Measurements from ENCODE around the gene LAMA2.
"Not testable (repeated sequence)": the region's sequence is repeated elsewhere in the genome, so short reads cannot be mapped to it uniquely, and the experiment has no call there.

The LAMA2 gene

GRCh38 chr6:129046526-129046925 lies 163.6 kb downstream of the LAMA2 start:
- no peak for DNase-seq
- Mint-ChIP-seq H3K27me3 (no peaks in the 10 kb centered on the region), H3K4me3 (no peak overlapping the region), H3K36me3 (ENCODE audit: low read depth) (no peaks in the 10 kb centered on the region), H3K27ac (no peak overlapping the region), H3K9me3 (no peaks in the 10 kb centered on the region), H3K4me1 (ENCODE audit: low read depth) (no peaks in the 10 kb centered on the region)

- H3K27ac Mint-ChIP-seq: no peak overlapping the region
- no peak overlapping the region for H3K4me3 Mint-ChIP-seq
- no peaks in the 10 kb centered on the region for H3K36me3 Mint-ChIP-seq (ENCODE audit: low read depth)
- H3K27me3 Mint-ChIP-seq: no peaks in the 10 kb centered on the region
- H3K4me1 Mint-ChIP-seq (ENCODE audit: low read depth): no peaks in the 10 kb centered on the region
- H3K9me3 Mint-ChIP-seq: no peaks in the 10 kb centered on the region
- no peak for DNase-seq
Observed at GRCh38 chr6:129047834-129048233, 164.9 kb downstream of the LAMA2 start.

GRCh38 chr6:129050086-129050485 lies 167.1 kb downstream of the LAMA2 start:
- no peaks in the 10 kb centered on the region for H3K36me3 Mint-ChIP-seq (ENCODE audit: low read depth)
- no peak for DNase-seq
- H3K9me3 Mint-ChIP-seq: no peaks in the 10 kb centered on the region
- peaks cover 3% of the 10 kb centered on the region for H3K27me3 Mint-ChIP-seq
- H3K27ac Mint-ChIP-seq: no peak overlapping the region
- H3K4me3 Mint-ChIP-seq: no peak overlapping the region
- H3K4me1 Mint-ChIP-seq (ENCODE audit: low read depth): no peaks in the 10 kb centered on the region

GRCh38 chr6:129053143-129053542 lies 170.2 kb downstream of the LAMA2 start:
- H3K36me3 Mint-ChIP-seq (ENCODE audit: low read depth); H3K9me3 Mint-ChIP-seq; H3K4me1 Mint-ChIP-seq (ENCODE audit: low read depth); H3K27me3 Mint-ChIP-seq; H3K27ac Mint-ChIP-seq; H3K4me3 Mint-ChIP-seq; DNase-seq: not testable (repeated sequence)

GRCh38 chr6:129055796-129056195 lies 172.9 kb downstream of the LAMA2 start:
- no peak overlapping the region for H3K27ac Mint-ChIP-seq
- peaks cover 3% of the 10 kb centered on the region for H3K27me3 Mint-ChIP-seq
- no peak for DNase-seq
- no peak overlapping the region for H3K4me3 Mint-ChIP-seq
- no peaks in the 10 kb centered on the region for H3K9me3 Mint-ChIP-seq
- no peaks in the 10 kb centered on the region for H3K4me1 Mint-ChIP-seq (ENCODE audit: low read depth)
- H3K36me3 Mint-ChIP-seq (ENCODE audit: low read depth): no peaks in the 10 kb centered on the region

GRCh38 chr6:129059650-129060049 lies 176.7 kb downstream of the LAMA2 start:
- no peaks in the 10 kb centered on the region for H3K36me3 Mint-ChIP-seq (ENCODE audit: low read depth)
- no peak overlapping the region for H3K27ac Mint-ChIP-seq
- no peaks in the 10 kb centered on the region for H3K4me1 Mint-ChIP-seq (ENCODE audit: low read depth)

GRCh38 chr6:129069006-129069405 lies 186.1 kb downstream of the LAMA2 start:
- H3K9me3 Mint-ChIP-seq: peaks cover 4% of the 10 kb centered on the region
- peaks cover 3% of the 10 kb centered on the region for H3K27me3 Mint-ChIP-seq
- no peaks in the 10 kb centered on the region for H3K4me1 Mint-ChIP-seq (ENCODE audit: low read depth)
- no peak overlapping the region for H3K4me3 Mint-ChIP-seq
- no peak overlapping the region for H3K27ac Mint-ChIP-seq
- H3K36me3 Mint-ChIP-seq (ENCODE audit: low read depth): no peaks in the 10 kb centered on the region
- no peak for DNase-seq

More at GRCh38 chr6:129059650-129060049, 176.7 kb downstream of the LAMA2 start:
- no peak overlapping the region for H3K4me3 Mint-ChIP-seq
- H3K9me3 Mint-ChIP-seq: no peaks in the 10 kb centered on the region
- DNase-seq: no peak
- H3K27me3 Mint-ChIP-seq: no peaks in the 10 kb centered on the region

GRCh38 chr6:129073051-129073450 lies 190.1 kb downstream of the LAMA2 start:
- H3K36me3 Mint-ChIP-seq (ENCODE audit: low read depth): no peaks in the 10 kb centered on the region
- DNase-seq: no peak
- H3K9me3 Mint-ChIP-seq: no peaks in the 10 kb centered on the region
- no peak overlapping the region for H3K27ac Mint-ChIP-seq
- peaks cover 17% of the 10 kb centered on the region for H3K27me3 Mint-ChIP-seq
- no peak overlapping the region for H3K4me3 Mint-ChIP-seq
- no peaks in the 10 kb centered on the region for H3K4me1 Mint-ChIP-seq (ENCODE audit: low read depth)

GRCh38 chr6:129073691-129074395 lies 190.9 kb downstream of the LAMA2 start:
- Mint-ChIP-seq H3K4me3 (no peak overlapping the region), H3K4me1 (ENCODE audit: low read depth) (no peaks in the 10 kb centered on the region), H3K36me3 (ENCODE audit: low read depth) (no peaks in the 10 kb centered on the region), H3K27ac (no peak overlapping the region), H3K27me3 (peaks cover 20% of the 10 kb centered on the region), H3K9me3 (no peaks in the 10 kb centered on the region)
- no peak for DNase-seq

- Mint-ChIP-seq H3K27ac (no peak overlapping the region), H3K9me3 (peaks cover 2% of the 10 kb centered on the region), H3K27me3 (peaks cover 9% of the 10 kb centered on the region), H3K4me1 (ENCODE audit: low read depth) (no peaks in the 10 kb centered on the region), H3K36me3 (ENCODE audit: low read depth) (no peaks in the 10 kb centered on the region), H3K4me3 (no peak overlapping the region)
- no peak for DNase-seq
Observed at GRCh38 chr6:129084406-129084805, 201.5 kb downstream of the LAMA2 start.

- H3K27ac Mint-ChIP-seq: not testable (repeated sequence)
Observed at GRCh38 chr6:129088481-129088880, 205.5 kb downstream of the LAMA2 start.

GRCh38 chr6:129089357-129089756 lies 206.4 kb downstream of the LAMA2 start:
- H3K9me3 Mint-ChIP-seq: peaks cover 2% of the 10 kb centered on the region
- H3K27ac Mint-ChIP-seq: no peak overlapping the region
- no peaks in the 10 kb centered on the region for H3K4me1 Mint-ChIP-seq (ENCODE audit: low read depth)
- H3K27me3 Mint-ChIP-seq: peaks cover 7% of the 10 kb centered on the region
- H3K36me3 Mint-ChIP-seq (ENCODE audit: low read depth): no peaks in the 10 kb centered on the region
- H3K4me3 Mint-ChIP-seq: no peak overlapping the region
- DNase-seq: no peak

More at GRCh38 chr6:129088481-129088880, 205.5 kb downstream of the LAMA2 start:
- H3K4me3 Mint-ChIP-seq; H3K36me3 Mint-ChIP-seq (ENCODE audit: low read depth); DNase-seq; H3K27me3 Mint-ChIP-seq; H3K9me3 Mint-ChIP-seq; H3K4me1 Mint-ChIP-seq (ENCODE audit: low read depth): not testable (repeated sequence)

- Mint-ChIP-seq H3K27ac (no peak overlapping the region), H3K36me3 (ENCODE audit: low read depth) (no peaks in the 10 kb centered on the region), H3K27me3 (no peaks in the 10 kb centered on the region), H3K9me3 (no peaks in the 10 kb centered on the region), H3K4me1 (ENCODE audit: low read depth) (no peaks in the 10 kb centered on the region), H3K4me3 (no peak overlapping the region)
- no peak for DNase-seq
Observed at GRCh38 chr6:129094147-129094546, 211.2 kb downstream of the LAMA2 start.

GRCh38 chr6:129096651-129097290 lies 213.8 kb downstream of the LAMA2 start:
- H3K4me3 Mint-ChIP-seq: no peak overlapping the region
- no peaks in the 10 kb centered on the region for H3K27me3 Mint-ChIP-seq
- H3K36me3 Mint-ChIP-seq (ENCODE audit: low read depth): no peaks in the 10 kb centered on the region
- DNase-seq: no peak
- H3K27ac Mint-ChIP-seq: no peak overlapping the region
- H3K4me1 Mint-ChIP-seq (ENCODE audit: low read depth): no peaks in the 10 kb centered on the region
- no peaks in the 10 kb centered on the region for H3K9me3 Mint-ChIP-seq

GRCh38 chr6:129098061-129098553 lies 215.2 kb downstream of the LAMA2 start:
- H3K27ac Mint-ChIP-seq: no peak overlapping the region
- H3K4me1 Mint-ChIP-seq (ENCODE audit: low read depth): no peaks in the 10 kb centered on the region

More at GRCh38 chr6:129098061-129098553, 215.2 kb downstream of the LAMA2 start:
- H3K36me3 Mint-ChIP-seq (ENCODE audit: low read depth): no peaks in the 10 kb centered on the region
- H3K27me3 Mint-ChIP-seq: no peaks in the 10 kb centered on the region
- no peaks in the 10 kb centered on the region for H3K9me3 Mint-ChIP-seq
- no peak overlapping the region for H3K4me3 Mint-ChIP-seq
- DNase-seq: no peak

All from activated T-cell treated with anti-CD3 and anti-CD28 coated beads, Interleukin-2, amount 50 U/mL, for 24 hours (primary cell).